NCI-H345 treated with DMSO at 0.1 percent for 48 hours (cell line): ENCODE data around the gene RBPJ.

Source experiments
- DNase-seq: peaks from one replicate; lab custom pipeline; 2025; ENCODE audit not compliant: unreplicated experiment; lab: John Stamatoyannopoulos, UW

RBPJ gene

GRCh38 chr4:26454961-26455360 is 134.1 kb downstream of the RBPJ start:
- no peak for DNase-seq

GRCh38 chr4:26455571-26455970 is 134.8 kb downstream of the RBPJ start:
- DNase-seq: no peak

- DNase-seq: no peak
These were observed 136.6 kb downstream of the RBPJ start for GRCh38 chr4:26457412-26457811.

- DNase-seq: no peak
These were observed 137.3 kb downstream of the RBPJ start for GRCh38 chr4:26458157-26458561.

GRCh38 chr4:26459054-26459755 is 138.4 kb downstream of the RBPJ start:
- peak; percentile 2 for DNase-seq

- DNase-seq: no peak
These were observed 139.1 kb downstream of the RBPJ start for GRCh38 chr4:26459756-26460530.

GRCh38 chr4:26462874-26463273 is 142.1 kb downstream of the RBPJ start:
- DNase-seq: no peak

- DNase-seq: no peak
These were observed 142.6 kb downstream of the RBPJ start for GRCh38 chr4:26463386-26463785.

- no peak for DNase-seq
These were observed 143.7 kb downstream of the RBPJ start for GRCh38 chr4:26464420-26465095.

- DNase-seq: no peak
These were observed 145.9 kb downstream of the RBPJ start for GRCh38 chr4:26466578-26467270.

GRCh38 chr4:26467724-26468123 is 146.9 kb downstream of the RBPJ start:
- DNase-seq: no peak

- DNase-seq: no peak
These were observed 147.6 kb downstream of the RBPJ start for GRCh38 chr4:26468283-26468949.

- no peak for DNase-seq
These were observed 148.2 kb downstream of the RBPJ start for GRCh38 chr4:26468977-26469376.

GRCh38 chr4:26471890-26472289 is 151.1 kb downstream of the RBPJ start:
- no peak for DNase-seq

GRCh38 chr4:26473893-26474292 is 153.1 kb downstream of the RBPJ start:
- DNase-seq: no peak

- DNase-seq: no peak
These were observed 153.7 kb downstream of the RBPJ start for GRCh38 chr4:26474551-26474950.

- no peak for DNase-seq
These were observed 154.9 kb downstream of the RBPJ start for GRCh38 chr4:26475716-26476115.

- DNase-seq: no peak
These were observed 155.7 kb downstream of the RBPJ start for GRCh38 chr4:26476545-26476944.

- no peak for DNase-seq
These were observed 157.5 kb downstream of the RBPJ start for GRCh38 chr4:26478330-26478729.

- no peak for DNase-seq
These were observed 162.0 kb downstream of the RBPJ start for GRCh38 chr4:26482508-26483462.
